Measurements from ENCODE around the gene RNF25. TPM values are rescaled to one million over a fixed set of nuclear protein-coding genes. Genes with fewer than 3 reads are reported as not detected.
A peak's percentile ranks its signal among the peaks of the same experiment; 100 is the strongest.

Gene RNF25, protein sequence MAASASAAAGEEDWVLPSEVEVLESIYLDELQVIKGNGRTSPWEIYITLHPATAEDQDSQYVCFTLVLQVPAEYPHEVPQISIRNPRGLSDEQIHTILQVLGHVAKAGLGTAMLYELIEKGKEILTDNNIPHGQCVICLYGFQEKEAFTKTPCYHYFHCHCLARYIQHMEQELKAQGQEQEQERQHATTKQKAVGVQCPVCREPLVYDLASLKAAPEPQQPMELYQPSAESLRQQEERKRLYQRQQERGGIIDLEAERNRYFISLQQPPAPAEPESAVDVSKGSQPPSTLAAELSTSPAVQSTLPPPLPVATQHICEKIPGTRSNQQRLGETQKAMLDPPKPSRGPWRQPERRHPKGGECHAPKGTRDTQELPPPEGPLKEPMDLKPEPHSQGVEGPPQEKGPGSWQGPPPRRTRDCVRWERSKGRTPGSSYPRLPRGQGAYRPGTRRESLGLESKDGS
- total RNA-seq, result 19.8 and 20.9 TPM in 2 replicates
- polyA plus RNA-seq (2012), result 45.0 TPM

DNA sequence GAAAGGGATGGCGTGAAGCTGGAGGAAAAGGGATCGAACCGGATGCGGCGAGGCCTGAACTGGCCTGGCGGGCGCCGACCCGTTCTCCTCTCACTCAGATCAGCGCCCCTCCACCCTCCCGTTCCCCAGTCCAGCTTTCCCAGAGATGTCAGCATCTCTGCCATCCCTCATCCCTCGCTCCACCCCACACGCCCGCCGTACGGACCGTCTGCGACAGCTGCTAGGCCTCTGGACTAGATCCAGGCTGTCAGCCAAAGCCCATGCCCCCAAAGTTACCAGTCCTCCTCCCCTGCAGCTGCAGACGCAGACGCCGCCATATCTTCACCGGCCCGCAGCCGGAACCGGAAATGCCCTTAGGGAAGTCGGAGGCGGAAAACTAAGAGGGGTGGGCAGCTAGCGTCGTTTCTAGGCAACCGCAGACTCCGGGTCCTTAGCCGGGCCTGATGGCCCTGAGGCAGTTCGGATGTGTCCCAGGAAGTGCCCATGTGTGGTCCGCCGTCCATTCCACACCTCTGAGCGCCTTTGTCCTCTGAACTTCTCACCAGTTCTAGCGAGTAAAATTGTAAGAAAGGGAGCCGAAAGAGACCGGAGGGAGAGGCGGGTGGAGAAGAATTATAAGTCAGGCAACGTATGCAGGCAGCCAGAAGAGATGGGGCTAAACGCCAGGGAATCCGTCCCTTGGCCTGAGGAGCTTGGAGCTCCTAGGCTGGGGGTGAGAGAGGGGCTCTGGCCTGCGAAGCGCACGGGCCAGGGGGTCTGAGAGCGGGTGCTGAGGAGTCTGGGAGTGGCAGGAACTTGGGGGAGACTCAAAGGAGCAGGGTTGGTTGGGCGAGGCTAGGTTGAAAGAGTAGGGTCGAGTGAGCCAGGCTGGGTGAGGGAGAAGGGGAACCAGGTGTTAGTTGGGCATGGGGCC lies at the start of gene RNF25, which contains the start of gene STK36:
RNF25 (minus strand) TSS at position 349 of the 913 bp plus-strand sequence; CDS start at position 317, 32 bp downstream.
STK36 (plus strand) TSS at position 433 of the 913 bp plus-strand sequence. CDS start 744 bp downstream, outside the sequence.
- DNase-seq (ENCODE audit: low read depth), result peak; percentile 96

DNA sequence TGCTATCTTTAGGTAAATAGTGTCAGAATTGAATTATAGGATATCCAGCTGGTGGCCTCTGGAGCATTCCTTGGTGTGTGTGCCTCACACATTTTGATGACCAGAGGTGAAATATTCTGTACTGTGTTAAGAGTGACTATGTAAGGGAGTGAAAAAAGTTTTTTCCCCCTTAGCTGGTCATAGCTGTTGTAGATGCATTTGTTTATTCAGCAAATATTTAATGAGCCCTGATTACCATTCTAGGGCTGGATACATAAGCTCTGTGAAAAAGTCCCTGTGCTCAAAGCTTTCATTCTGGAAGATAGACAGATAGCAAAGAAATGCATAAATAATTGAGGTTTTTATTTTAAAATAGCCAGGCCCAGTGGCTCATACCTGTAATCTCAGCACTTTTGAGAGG lies 49.7 kb upstream of the RNF25 start:
- no peak for DNase-seq (ENCODE audit: low read depth)

DNA sequence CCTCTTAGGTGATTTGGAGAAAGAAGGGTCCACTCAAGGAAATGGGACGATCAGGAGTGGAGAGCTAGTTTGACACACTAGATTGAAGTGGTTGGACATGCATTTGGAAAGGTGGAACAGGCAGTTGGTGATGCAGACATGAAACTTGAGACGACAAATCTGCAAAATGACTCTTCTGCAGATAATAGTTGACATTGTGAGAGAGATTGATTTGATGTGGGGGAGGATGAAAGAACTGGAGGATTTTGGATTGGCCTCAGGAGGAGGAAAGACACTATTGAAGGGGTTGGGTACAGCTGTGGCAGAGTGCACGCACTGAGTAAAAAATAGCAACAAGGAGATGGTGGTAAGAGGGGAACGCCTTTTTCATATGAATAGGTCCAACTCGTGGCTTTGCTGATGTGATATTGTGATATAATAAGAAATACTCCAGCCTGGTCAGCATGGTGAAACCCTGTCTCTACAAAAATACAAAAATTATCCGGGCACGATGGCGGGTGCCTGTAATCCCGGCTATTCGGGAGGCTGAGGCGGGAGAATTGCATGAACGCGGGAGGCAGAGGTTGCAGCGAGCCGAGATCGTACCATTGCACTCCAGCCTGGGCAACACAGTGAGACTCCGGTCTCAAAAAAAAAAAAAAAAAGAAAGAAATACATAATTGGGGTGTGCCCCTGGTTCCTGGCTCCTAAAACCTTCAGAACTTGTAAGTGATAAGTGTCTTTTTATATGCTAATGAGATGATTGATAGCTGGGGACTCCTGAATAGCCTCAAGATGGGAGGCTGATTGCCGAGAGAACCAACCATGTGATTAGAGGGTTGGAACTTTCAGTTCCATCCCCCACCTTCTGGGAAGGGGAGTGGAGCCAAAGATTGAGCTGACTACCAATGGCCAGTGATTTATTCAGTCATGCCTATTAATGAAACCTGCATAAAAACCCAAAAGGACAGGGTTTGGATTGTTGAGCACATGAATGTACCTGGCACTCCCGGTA lies 48.5 kb upstream of the RNF25 start:
- no peak for DNase-seq (ENCODE audit: low read depth)

DNA sequence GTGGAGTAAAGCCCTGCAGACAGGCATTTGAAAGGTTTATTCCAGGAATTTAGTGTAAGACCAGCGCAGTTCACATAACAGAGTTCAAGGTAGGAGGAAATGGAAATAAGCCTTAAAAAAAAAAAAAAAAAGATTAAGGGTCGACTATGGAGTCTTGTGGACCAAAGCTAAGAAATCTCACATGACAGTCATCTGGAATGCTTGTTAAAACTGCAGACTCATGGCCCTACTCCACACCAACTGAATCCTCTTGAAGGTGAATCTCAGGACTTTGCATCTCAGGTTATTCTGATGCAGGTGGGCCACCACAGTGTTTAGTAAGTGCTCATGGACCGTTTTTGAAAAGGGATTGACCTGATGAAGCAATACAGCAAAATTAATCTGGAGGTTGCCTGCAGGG lies 47.7 kb upstream of the RNF25 start:
- no peak for DNase-seq (ENCODE audit: low read depth)

DNA sequence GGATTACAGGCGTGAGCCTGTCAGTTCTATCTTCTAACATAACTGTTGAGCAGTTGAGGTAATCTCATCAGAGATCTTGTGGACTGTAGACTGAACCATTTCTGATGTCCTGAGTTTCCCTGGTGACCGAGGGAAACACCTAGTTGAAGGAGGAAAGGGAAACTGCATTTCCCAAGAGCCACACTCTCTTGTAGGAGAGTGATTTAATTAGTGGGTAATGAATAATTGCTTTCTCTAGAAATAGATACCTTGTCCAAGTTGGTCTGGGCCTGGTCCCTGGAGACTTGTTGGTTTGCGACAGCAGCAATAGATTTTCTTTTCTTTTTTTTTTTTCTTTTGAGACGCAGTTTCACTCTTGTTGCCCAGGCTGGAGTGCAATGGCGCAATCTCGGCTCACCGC lies 46.3 kb upstream of the RNF25 start:
- DNase-seq (ENCODE audit: low read depth), result no peak

DNA sequence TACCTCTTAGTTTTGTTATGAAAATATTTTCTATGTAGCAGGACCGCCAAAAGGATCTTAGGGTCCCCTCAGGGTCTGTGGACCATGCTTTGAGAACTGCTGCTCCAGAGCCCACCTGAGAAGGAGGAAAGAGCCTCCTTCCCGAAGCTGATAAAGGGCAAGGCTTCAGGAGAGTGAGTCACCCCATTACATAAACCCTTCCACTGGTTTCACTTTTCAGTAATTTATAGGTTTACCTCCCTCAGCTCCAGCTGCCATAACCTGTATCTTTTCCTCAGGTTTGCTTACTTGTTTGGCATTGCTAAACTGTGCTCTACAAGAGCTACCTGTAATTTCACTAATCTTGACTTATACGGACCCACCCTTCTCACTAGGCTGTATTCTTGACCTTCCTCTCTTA lies 45.5 kb upstream of the RNF25 start:
- no peak for DNase-seq (ENCODE audit: low read depth)

DNA sequence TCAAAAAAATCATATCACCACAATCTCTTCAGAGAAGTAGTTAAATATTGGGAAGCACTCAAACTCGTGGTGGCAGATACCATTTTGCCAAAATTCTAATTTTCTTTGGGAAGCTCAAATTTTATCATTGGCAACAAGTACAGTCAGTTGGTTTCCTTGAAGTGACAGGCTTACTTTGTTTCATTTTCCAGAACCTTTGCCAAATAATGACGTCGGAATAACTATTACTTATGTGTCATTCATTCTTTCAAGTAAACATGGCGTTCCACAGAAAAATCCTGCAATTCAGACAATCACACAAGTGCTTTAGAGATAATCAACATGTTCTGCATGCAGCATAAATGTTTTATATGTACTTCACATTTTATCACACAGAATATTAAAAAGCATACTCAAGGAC lies 44.3 kb upstream of the RNF25 start:
- no peak for DNase-seq (ENCODE audit: low read depth)

DNA sequence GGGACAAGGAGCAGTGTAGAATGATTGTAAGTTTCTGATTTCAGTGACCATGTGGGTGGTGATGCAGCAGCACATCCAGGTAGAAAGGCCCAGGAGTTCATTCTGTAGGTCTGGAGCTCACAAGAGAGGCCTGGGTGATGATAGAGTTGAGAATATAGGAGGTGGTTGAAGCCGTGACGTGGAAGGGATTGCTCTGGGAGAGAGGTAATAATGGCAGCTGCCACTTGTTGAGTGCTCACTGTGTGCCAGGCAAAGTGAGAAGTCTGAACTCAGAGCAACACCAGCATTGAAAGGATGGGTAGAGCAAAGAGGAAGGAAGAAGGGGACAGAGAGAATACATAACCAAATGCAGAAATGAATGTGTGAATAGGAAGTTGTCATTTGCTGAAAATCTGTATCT lies 42.1 kb upstream of the RNF25 start:
- DNase-seq (ENCODE audit: low read depth), result no peak

DNA sequence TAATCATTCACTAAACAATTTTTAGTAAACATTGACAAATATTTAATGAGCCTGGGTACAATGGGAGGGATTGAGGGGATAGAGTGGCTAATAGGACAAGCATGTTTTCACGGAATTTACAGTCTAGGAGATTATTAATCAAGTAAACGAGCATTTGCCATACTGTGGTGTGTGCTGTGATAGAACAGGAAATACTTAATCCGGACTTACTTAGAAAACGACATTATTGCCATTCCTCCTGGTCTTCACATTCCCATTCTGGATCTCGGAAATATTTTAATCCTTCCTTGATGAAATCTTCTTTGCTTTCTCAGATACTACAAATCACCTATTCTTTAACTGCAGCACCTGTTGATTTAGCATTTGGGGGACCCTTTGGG lies 39.7 kb upstream of the RNF25 start:
- no peak for DNase-seq (ENCODE audit: low read depth)

DNA sequence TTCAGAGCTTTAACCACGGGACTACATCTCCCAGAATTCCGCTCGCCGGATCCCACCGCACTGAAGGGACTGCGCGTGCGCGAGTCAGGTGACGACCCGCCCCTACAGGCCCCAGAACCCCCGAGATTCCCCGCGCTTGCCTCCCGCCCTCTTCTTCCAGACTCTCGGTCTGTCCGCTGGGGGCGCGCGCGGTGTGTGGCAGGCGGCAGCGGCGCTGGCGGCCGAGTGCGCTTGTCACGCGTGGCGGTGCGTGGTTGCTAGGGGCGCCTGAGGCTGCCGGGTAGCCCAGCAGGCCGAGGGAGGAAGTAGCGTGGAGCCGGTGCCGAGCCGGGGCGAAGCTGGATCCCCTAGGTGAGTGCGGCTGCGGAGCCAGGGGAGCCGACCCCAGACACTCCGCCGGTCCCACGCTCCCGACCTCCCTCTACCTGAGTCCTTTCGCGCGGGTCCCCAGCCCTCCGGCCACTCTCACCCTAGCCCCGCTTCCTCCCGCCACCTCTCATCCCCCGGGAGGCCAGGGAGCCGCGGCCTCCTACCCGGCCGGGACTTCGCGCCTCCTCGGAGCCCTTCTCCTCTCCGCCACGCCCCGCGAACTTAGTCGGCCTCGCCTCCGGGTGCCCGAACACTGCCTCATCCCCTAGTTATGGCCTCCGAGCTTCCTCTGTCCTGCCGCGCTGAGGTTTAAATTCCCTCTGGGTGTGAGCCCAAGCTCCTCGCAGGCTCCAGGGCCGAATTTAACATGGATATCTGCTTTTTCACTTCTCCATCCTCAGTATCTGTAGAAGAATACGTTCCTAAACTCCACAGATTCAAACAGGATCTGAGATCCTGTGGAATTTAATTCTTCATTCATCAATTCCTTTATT lies 39.1 kb upstream of the RNF25 start, which contains the start of gene TTLL4:
TTLL4 (plus strand) TSS at position 149 of the 863 bp plus-strand sequence. CDS start 26,842 bp downstream, outside the sequence.
- DNase-seq (ENCODE audit: low read depth), result peak; percentile 98

DNA sequence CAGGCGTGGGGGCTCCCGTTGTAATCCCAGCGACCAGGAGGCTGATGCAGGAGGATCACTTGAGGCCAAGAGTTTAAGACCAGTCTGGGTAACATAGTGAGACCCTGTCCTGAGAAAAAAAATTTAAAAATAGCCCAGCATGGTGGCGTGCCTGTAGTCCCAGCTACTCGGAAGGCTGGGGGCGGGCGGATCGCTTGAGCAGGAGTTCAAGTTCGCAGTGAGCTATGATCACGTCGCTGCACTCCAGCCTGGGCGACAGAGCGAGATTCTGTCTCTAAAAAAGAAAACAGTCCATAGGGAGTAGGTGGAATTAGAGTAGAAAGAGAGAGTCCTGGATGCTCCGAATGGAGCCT lies 38.5 kb upstream of the RNF25 start:
- no peak for DNase-seq (ENCODE audit: low read depth)

DNA sequence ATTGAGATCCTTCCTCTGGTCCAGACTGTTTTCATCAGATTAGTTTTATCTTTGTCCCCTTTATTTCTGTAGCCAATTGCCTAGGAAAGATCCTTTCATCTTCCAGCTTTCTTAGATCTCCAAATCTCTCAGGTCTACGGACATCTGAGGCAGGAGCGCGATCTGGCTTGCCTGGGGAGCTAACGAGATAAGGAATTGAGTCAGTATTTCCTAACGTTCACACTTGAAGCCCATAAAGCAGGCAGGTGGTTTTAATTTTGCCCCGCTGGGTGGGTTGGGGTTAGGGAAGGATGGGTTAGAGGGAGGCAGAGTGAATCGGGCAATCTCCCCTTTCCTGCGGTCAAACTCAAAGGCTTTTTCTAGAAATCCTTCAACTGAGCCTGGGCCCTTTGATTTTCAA lies 38.1 kb upstream of the RNF25 start:
- no peak for DNase-seq (ENCODE audit: low read depth)

DNA sequence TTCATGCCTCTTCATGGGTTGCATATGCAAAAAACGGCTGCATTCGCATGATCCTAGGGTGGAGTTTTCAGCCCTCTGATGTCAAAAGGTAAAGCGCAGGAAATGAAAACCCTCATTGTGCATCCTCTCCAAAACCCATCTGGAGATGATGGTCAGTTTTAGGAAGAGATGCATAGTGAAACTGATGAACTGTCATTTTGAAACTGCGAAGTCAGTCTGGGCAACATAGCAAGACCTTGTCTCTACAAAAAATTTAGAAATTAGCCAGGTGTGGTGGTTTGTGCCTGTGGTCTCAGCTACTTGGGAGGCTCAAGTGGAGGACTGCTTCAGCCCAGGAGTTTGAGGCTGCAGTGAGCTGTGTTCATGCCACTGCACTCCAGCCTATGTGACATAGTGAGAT lies 36.3 kb upstream of the RNF25 start:
- DNase-seq (ENCODE audit: low read depth), result no peak

DNA sequence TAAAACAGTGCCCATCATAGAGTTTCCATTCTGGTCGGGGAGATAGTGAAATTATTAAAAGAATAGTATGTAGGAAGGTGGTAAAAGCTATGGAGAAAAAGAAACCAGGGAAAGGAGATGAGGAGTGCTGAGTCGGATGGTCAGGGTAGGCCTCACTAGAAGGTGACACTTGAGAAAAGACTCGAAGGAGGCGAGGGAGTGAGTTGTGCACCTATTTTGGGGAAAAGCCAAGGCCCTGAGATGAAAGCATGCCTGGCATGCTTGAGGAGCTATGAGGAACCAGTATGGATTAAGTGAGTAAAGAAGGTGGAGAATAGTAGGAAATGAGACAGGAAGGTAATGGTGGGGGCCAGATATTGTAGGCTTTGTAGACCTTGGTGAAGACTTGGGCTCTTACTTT lies 31.5 kb upstream of the RNF25 start:
- DNase-seq (ENCODE audit: low read depth), result no peak

DNA sequence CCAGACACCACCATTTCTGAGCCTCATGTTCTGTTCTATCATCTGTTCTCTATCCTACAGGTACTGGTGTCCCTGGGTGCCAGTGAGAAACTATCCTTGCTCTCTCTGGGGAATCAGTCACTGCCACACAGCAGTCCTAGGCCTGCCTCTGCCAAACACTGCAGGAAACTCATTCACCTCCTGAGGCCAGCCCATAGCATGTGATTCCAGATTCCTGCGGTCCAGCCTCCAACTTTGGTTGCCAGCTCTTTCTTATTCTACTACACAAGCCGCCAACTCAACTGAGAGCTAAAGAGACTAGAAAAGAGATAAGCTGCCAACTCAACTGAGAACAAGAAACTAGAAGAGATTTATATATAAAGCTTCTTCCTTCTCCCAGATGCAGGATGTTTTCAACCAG lies 30.0 kb upstream of the RNF25 start:
- DNase-seq (ENCODE audit: low read depth), result no peak

DNA sequence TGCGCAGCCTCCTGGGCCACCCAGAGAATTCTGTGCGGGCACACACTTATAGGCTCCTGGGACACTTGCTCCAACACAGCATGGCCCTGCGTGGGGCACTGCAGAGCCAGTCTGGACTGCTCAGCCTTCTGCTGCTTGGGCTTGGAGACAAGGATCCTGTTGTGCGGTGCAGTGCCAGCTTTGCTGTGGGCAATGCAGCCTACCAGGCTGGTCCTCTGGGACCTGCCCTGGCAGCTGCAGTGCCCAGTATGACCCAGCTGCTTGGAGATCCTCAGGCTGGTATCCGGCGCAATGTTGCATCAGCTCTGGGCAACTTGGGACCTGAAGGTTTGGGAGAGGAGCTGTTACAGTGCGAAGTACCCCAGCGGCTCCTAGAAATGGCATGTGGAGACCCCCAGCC lies 27.1 kb upstream of the RNF25 start:
- DNase-seq (ENCODE audit: low read depth), result peak; percentile 77

DNA sequence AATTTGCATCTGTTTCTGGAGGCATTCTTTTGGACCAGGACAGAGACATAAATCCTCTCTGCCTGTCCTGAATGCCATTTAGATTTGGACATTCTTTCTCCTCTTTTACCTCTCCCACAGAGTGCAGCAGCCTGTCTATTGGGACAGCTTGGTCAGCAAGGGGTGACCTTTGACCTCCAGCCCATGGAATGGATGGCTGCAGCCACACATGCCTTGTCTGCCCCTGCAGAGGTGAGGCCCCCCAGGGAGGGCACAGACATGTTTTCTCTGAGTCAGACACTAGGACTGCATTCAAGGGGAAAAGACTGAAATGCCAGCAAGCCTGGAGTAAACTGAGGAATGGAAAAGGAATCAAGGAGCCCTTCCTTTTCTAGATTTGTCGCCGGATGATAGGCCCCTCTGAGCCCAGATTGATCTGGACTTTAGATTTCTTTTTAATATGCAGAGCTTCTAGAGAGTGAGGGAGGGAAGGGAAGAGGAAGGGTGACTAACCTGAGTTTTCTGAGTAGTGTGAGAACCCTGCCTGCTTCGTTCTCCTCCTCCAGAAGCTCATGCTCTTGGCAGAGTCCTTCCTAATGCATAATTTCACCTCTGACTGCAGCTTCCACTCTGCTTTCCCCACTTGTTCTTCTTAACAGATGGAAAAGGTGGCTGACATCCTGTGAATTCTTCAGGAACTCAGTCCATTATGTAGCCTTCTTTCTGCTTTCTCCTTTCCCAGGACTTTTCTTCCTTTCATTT lies 22.8 kb upstream of the RNF25 start:
- no peak for DNase-seq (ENCODE audit: low read depth)

DNA sequence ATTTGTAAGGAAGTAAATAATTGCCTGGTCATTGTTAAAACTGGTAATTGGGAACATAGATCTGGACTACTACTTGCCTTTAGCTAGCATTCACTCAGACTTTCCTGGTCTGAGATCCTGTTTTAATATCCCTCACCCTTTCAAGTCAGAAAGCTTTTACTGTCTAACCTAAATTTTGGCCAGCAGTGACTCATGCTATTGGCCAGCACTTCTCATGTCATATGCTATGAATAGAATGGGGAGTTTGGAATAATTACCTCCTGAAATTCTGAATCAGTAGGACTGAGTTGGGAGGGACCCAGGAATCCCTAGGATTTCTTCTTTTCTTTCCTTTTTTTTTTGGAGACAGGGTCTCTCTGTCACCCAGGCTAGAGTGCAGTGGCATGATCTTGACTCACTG lies 19.4 kb upstream of the RNF25 start:
- DNase-seq (ENCODE audit: low read depth), result peak; percentile 65
